HG03469 (cell line): Measurements from ENCODE around the gene WDR20.
"Not testable (repeated sequence)": the region's sequence is repeated elsewhere in the genome, so short reads cannot be mapped to it uniquely, and the experiment has no call there.

ENCODE experiments used
- ATAC-seq: cut with Tn5 transposase; IDR thresholded peaks from one replicate; pipeline ENCODE4 v1.9.1; 2021; ENCODE audit warnings: mild to moderate bottlenecking, moderate library complexity, moderate number of reproducible peaks; ENCODE audit not compliant: unreplicated experiment

Gene WDR20

GRCh38 chr14:102233081-102233480 is 93.4 kb downstream of the WDR20 start:
- no peak for ATAC-seq

GRCh38 chr14:102234331-102235264 is 94.9 kb downstream of the WDR20 start:
- ATAC-seq, result no peak

GRCh38 chr14:102235275-102235897 is 95.7 kb downstream of the WDR20 start:
- ATAC-seq, result no peak

- no peak for ATAC-seq
Measured at GRCh38 chr14:102236026-102236425, 96.3 kb downstream of the WDR20 start.

GRCh38 chr14:102238131-102238530 is 98.4 kb downstream of the WDR20 start:
- no peak for ATAC-seq

GRCh38 chr14:102238766-102239165 is 99.1 kb downstream of the WDR20 start:
- no peak for ATAC-seq

- no peak for ATAC-seq
Measured at GRCh38 chr14:102239231-102239630, 99.5 kb downstream of the WDR20 start.

GRCh38 chr14:102240481-102240880 is 100.8 kb downstream of the WDR20 start:
- not testable (repeated sequence) for ATAC-seq

- ATAC-seq, result no peak
Measured at GRCh38 chr14:102241147-102241546, 101.5 kb downstream of the WDR20 start.

- not testable (repeated sequence) for ATAC-seq
Measured at GRCh38 chr14:102243795-102244194, 104.1 kb downstream of the WDR20 start.

- no peak for ATAC-seq
Measured at GRCh38 chr14:102246071-102246470, 106.4 kb downstream of the WDR20 start.

GRCh38 chr14:102248121-102248520 is 108.4 kb downstream of the WDR20 start:
- ATAC-seq, result no peak

- ATAC-seq, result no peak
Measured at GRCh38 chr14:102249041-102249440, 109.3 kb downstream of the WDR20 start.

- ATAC-seq, result no peak
Measured at GRCh38 chr14:102249981-102250380, 110.3 kb downstream of the WDR20 start.

GRCh38 chr14:102250636-102251035 is 110.9 kb downstream of the WDR20 start:
- no peak for ATAC-seq

GRCh38 chr14:102251161-102251560 is 111.5 kb downstream of the WDR20 start:
- no peak for ATAC-seq

GRCh38 chr14:102252834-102253801 is 113.4 kb downstream of the WDR20 start:
- no peak for ATAC-seq

- ATAC-seq, result no peak
Measured at GRCh38 chr14:102255401-102256190, 115.9 kb downstream of the WDR20 start.

- no peak for ATAC-seq
Measured at GRCh38 chr14:102256716-102257115, 117.0 kb downstream of the WDR20 start.

GRCh38 chr14:102258136-102258535 is 118.4 kb downstream of the WDR20 start:
- no peak for ATAC-seq
